ENCODE data around the gene CBLB. TPM values are rescaled to one million over a fixed set of nuclear protein-coding genes. Genes with fewer than 3 reads are reported as not detected.

Gene CBLB
- total and polyA plus RNA-seq, 2 of the 4 experiments (the other 2 are of a cell fraction): 10.1 to 20.1 TPM

DNA sequence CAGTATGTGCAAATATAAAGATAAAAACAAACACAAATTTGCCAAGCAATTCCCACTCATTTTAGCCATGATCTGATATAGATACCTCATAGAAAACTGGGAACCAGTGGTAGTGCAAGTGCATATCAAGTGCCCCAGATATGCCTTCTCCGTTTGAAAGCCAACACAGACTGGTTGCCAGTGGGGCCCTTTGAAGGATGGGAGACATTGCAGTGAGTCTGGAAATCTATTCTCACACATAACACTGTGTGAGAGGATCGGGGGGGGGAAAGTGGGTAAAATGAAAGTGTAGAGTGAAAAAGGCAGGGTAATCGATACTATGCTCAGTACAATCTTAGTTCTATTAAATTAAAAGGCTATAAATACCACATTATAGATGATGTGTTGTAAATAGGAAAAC, 83.0 kb downstream of the CBLB start:
- in situ Hi-C loops (cut with MboI; ENCODE audit: low sequenced_read_pairs) (no loop called here), intact Hi-C loops (cut with micrococcal nuclease) (no loop called here), dilution Hi-C loops (cut with HindIII; ENCODE audit: low sequenced_read_pairs, unreplicated experiment) (no loop called here)
- peaks cover 15 to 24% of the 10 kb centered on the region in 2 experiments for H3K79me1 ChIP-seq (ENCODE audit: low read depth in 1 of 2, low read length in 2 of 2)
- no peaks in the 10 kb centered on the region for H3K9me3 ChIP-seq (ENCODE audit: control insufficient read depth, insufficient read depth, low read length)
- no peak overlapping the region for H3K18ac ChIP-seq (ENCODE audit: low read depth, low read length)
- no peak overlapping the region for H3K9ac ChIP-seq (ENCODE audit: low read depth, low read length)
- no peak overlapping the region for H3K23ac ChIP-seq (ENCODE audit: low read depth, low read length)
- no peak overlapping the region for H2BK15ac ChIP-seq (ENCODE audit: low read depth, low read length)
- H3K4me2 ChIP-seq (ENCODE audit: low read depth, low read length): no peak overlapping the region
- no peak overlapping the region for H4K5ac ChIP-seq (ENCODE audit: low read depth, low read length)
- ATAC-seq (ENCODE audit: low read depth) (no peak), DNase-seq (no peak)
- H3K36me3 ChIP-seq (ENCODE audit: control insufficient read depth, insufficient read depth, low read length): no peaks in the 10 kb centered on the region
- no TSS peak for BruUV-seq (replicated peaks)
- H3K56ac ChIP-seq (ENCODE audit: extremely low read depth, insufficient read depth, low read length): no peak overlapping the region
- no peak for TF ChIP-seq CHD1 (IDR thresholded peaks at IDR 0.05; ENCODE audit: low read depth, low read length)
- TF ChIP-seq, protein P1, sequence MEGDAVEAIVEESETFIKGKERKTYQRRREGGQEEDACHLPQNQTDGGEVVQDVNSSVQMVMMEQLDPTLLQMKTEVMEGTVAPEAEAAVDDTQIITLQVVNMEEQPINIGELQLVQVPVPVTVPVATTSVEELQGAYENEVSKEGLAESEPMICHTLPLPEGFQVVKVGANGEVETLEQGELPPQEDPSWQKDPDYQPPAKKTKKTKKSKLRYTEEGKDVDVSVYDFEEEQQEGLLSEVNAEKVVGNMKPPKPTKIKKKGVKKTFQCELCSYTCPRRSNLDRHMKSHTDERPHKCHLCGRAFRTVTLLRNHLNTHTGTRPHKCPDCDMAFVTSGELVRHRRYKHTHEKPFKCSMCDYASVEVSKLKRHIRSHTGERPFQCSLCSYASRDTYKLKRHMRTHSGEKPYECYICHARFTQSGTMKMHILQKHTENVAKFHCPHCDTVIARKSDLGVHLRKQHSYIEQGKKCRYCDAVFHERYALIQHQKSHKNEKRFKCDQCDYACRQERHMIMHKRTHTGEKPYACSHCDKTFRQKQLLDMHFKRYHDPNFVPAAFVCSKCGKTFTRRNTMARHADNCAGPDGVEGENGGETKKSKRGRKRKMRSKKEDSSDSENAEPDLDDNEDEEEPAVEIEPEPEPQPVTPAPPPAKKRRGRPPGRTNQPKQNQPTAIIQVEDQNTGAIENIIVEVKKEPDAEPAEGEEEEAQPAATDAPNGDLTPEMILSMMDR (conservative IDR thresholded peaks at IDR 0.05; ENCODE audit: low read depth, low read length): no peak
- no peak for TF ChIP-seq FOS (IDR thresholded peaks at IDR 0.05; ENCODE audit: low read depth, low read length)
- TF ChIP-seq, protein P2, sequence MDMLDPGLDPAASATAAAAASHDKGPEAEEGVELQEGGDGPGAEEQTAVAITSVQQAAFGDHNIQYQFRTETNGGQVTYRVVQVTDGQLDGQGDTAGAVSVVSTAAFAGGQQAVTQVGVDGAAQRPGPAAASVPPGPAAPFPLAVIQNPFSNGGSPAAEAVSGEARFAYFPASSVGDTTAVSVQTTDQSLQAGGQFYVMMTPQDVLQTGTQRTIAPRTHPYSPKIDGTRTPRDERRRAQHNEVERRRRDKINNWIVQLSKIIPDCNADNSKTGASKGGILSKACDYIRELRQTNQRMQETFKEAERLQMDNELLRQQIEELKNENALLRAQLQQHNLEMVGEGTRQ (IDR thresholded peaks at IDR 0.05; ENCODE audit: low read depth, low read length): no peak
- no peak for TF ChIP-seq SMC3 (IDR thresholded peaks at IDR 0.05; ENCODE audit: low read depth, low read length)
- TF ChIP-seq MAZ (IDR thresholded peaks at IDR 0.05; ENCODE audit: borderline replicate concordance, low read depth, low read length): no peak
- TF ChIP-seq POLR2A (IDR thresholded peaks at IDR 0.05; ENCODE audit: low read depth, low read length): no peak
- TF ChIP-seq NFE2L2 (IDR thresholded peaks at IDR 0.05; ENCODE audit: low read depth, low read length): no peak
- no peak for TF ChIP-seq RFX5 (IDR thresholded peaks at IDR 0.05; ENCODE audit: low read depth, low read length)
- TF ChIP-seq MXI1 (IDR thresholded peaks at IDR 0.05; ENCODE audit: borderline replicate concordance, low read depth, low read length): no peak
- no peak for TF ChIP-seq BHLHE40 (IDR thresholded peaks at IDR 0.05; ENCODE audit: low read depth, low read length)
- TF ChIP-seq, protein P3, sequence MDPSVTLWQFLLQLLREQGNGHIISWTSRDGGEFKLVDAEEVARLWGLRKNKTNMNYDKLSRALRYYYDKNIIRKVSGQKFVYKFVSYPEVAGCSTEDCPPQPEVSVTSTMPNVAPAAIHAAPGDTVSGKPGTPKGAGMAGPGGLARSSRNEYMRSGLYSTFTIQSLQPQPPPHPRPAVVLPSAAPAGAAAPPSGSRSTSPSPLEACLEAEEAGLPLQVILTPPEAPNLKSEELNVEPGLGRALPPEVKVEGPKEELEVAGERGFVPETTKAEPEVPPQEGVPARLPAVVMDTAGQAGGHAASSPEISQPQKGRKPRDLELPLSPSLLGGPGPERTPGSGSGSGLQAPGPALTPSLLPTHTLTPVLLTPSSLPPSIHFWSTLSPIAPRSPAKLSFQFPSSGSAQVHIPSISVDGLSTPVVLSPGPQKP (IDR thresholded peaks at IDR 0.05; ENCODE audit: borderline replicate concordance, low read depth, low read length): no peak
- no peak for TF ChIP-seq MAFK (IDR thresholded peaks at IDR 0.05; ENCODE audit: low read depth, low read length)
- no peak for TF ChIP-seq CEBPB (IDR thresholded peaks at IDR 0.05; ENCODE audit: low read depth, low read length)
- TF ChIP-seq RCOR1 (IDR thresholded peaks at IDR 0.05; ENCODE audit: insufficient replicate concordance, low read length): no peak
- no peak for TF ChIP-seq RAD21 (IDR thresholded peaks at IDR 0.05; ENCODE audit: low read length)
- H2AK9ac ChIP-seq (replicated peaks; ENCODE audit: low read depth, low read length, poor library complexity): no peak overlapping the region
- H2BK5ac ChIP-seq (ENCODE audit: low read depth, low read length, poor library complexity, severe bottlenecking): no peak overlapping the region
- peaks cover 5% of the 10 kb centered on the region for H3K4me1 ChIP-seq (ENCODE audit: control insufficient read depth, insufficient read depth, low read length)
- H2BK20ac ChIP-seq (ENCODE audit: low read depth, low read length): no peak overlapping the region
- H4K91ac ChIP-seq (ENCODE audit: insufficient read depth, low read depth, low read length): no peak overlapping the region
- H2BK120ac ChIP-seq (ENCODE audit: low read depth, low read length): no peak overlapping the region
- H3K27me3 ChIP-seq (ENCODE audit: control insufficient read depth, insufficient read depth, low read length): no peaks in the 10 kb centered on the region
- no peak overlapping the region for H4K8ac ChIP-seq (ENCODE audit: low read depth in 2 of 2, low read length in 2 of 2)
- CTCF ChIA-PET: no interaction called here
- peaks cover 4% of the 10 kb centered on the region; the same call in 1 of the 2 replicates for H4K20me1 ChIP-seq (ENCODE audit: insufficient read depth, low read length)
- no peak overlapping the region for H2AK5ac ChIP-seq (ENCODE audit: low read depth, low read length)
- POLR2A ChIA-PET (ENCODE audit: unreplicated experiment): no interaction called here
- no peak overlapping the region for H3K27ac ChIP-seq (ENCODE audit: insufficient read depth, low read length)
- WGBS, 2 experiments (ENCODE audit: extremely low coverage in 2 of 2, insufficient read length in 1 of 2): no CpG with 5 or more reads among the region's 3 CpGs
- H2AFZ ChIP-seq (replicated peaks; ENCODE audit: low read length, poor library complexity): no peak overlapping the region
- no peak overlapping the region for H3K14ac ChIP-seq (replicated peaks; ENCODE audit: low read depth, low read length)
- H3K9me1 ChIP-seq (ENCODE audit: insufficient read depth, low read length): peaks cover 4% of the 10 kb centered on the region
- H3K4ac ChIP-seq (ENCODE audit: low read depth, low read length): no peak overlapping the region
- no peak overlapping the region for H3K4me3 ChIP-seq (ENCODE audit: insufficient read depth, low read depth, low read length)
